Testis (tissue), 2 donors: ENCODE measurements around the gene RASA1.
A peak's percentile ranks its signal among the peaks of the same experiment; 100 is the strongest.

Source experiments
- POLR2A ChIP-seq: fragments of 450-650 bp; IDR thresholded peaks from one replicate; pipeline ENCODE4 v1.6.1; 2017; ENCODE audit warnings: antibody characterized with exemption, mild to moderate bottlenecking, moderate library complexity
- TF ChIP-seq, protein P1 (sequence below), 3 experiments: fragments of 450-650 bp in 2 of 3; fragments of 200-600 bp in 1 of 3; sonication (generic) in 1 of 3; IDR thresholded peaks; one replicate each; pipeline ENCODE4 v1.5.1; 2016 to 2019; ENCODE audit warnings: antibody characterized with exemption in 3 of 3, mild to moderate bottlenecking in 2 of 3, moderate library complexity in 1 of 3

DNA sequence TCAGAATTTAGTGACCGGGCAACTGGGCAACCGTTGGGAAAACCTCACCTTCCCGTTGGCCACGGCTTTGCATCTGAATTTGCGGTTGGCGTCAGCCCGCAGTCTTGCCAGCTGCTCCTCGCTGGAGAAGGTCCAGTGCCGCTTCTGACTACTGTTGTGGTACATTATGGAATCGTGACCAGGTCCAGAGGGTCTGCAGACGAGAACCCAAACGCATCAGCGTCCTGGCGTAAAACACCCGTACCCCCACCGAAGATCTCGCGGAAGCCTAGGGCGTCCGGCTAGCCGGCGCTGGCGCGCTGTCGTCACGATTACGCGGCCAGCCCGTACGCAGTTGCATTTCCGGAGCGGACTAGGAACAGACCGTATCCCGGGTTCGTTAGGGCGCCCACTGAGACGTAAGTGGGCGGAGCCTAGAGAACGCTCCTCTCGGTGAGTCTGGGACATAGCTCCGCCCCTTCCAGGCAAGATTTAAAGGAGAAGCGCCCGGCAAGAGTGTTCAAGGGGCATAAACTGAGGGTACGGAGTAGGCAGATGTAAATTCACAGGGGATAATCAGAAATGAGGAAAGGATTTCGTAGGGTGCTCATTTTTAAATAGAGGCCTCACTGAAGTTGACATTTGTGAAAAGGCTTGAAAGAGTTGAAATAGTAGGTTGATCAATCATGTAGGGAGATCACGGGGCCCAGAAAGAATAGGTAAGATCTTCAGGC, 145.1 kb downstream of the RASA1 start, which contains the start of gene CCNH:
- TF ChIP-seq, protein P1, sequence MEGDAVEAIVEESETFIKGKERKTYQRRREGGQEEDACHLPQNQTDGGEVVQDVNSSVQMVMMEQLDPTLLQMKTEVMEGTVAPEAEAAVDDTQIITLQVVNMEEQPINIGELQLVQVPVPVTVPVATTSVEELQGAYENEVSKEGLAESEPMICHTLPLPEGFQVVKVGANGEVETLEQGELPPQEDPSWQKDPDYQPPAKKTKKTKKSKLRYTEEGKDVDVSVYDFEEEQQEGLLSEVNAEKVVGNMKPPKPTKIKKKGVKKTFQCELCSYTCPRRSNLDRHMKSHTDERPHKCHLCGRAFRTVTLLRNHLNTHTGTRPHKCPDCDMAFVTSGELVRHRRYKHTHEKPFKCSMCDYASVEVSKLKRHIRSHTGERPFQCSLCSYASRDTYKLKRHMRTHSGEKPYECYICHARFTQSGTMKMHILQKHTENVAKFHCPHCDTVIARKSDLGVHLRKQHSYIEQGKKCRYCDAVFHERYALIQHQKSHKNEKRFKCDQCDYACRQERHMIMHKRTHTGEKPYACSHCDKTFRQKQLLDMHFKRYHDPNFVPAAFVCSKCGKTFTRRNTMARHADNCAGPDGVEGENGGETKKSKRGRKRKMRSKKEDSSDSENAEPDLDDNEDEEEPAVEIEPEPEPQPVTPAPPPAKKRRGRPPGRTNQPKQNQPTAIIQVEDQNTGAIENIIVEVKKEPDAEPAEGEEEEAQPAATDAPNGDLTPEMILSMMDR (IDR thresholded peaks at IDR 0.05) = no peak
- TF ChIP-seq POLR2A = peak; percentile 62
